Measurements from ENCODE around the gene C1orf53. TPM values are rescaled to one million over a fixed set of nuclear protein-coding genes. Genes with fewer than 3 reads are reported as not detected.
"Not testable (repeated sequence)": the region's sequence is repeated elsewhere in the genome, so short reads cannot be mapped to it uniquely, and the experiment has no call there.

The C1orf53 gene
- total RNA-seq, 6 donors from 2014 or later: 2.5 to 9.9 (median 7.2) TPM; not detected in 2

DNA sequence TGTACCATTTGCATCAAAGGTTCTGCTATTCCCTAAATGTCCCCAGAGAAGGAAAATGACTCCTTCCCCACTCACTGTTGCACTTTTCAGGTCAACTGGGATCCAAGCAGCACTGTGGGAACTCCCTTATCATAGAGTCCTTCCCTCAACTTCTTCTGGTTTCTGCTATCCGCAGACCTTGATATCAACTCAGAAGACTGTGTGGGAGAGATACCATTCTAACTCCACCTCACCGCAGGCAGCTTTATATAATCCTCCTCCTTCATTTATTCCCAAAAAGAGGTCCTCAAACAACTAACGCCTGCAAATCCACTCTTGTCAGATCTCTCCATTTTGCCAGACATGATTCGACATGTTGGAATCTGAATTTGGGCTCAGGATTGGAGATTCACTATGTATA, 42.1 kb downstream of the C1orf53 start:
- TF ChIP-seq, protein P1, sequence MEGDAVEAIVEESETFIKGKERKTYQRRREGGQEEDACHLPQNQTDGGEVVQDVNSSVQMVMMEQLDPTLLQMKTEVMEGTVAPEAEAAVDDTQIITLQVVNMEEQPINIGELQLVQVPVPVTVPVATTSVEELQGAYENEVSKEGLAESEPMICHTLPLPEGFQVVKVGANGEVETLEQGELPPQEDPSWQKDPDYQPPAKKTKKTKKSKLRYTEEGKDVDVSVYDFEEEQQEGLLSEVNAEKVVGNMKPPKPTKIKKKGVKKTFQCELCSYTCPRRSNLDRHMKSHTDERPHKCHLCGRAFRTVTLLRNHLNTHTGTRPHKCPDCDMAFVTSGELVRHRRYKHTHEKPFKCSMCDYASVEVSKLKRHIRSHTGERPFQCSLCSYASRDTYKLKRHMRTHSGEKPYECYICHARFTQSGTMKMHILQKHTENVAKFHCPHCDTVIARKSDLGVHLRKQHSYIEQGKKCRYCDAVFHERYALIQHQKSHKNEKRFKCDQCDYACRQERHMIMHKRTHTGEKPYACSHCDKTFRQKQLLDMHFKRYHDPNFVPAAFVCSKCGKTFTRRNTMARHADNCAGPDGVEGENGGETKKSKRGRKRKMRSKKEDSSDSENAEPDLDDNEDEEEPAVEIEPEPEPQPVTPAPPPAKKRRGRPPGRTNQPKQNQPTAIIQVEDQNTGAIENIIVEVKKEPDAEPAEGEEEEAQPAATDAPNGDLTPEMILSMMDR (IDR thresholded peaks at IDR 0.05): no peak
- TF ChIP-seq POLR2AphosphoS5 (IDR thresholded peaks at IDR 0.05) (no peak), EP300 (IDR thresholded peaks at IDR 0.05) (no peak), POLR2A (IDR thresholded peaks at IDR 0.05) (no peak)
- ATAC-seq (ENCODE audit: low FRiP score in 2 of 2) (no peak), DNase-seq (no peak)
- Histone ChIP-seq H3K4me3 (no peak overlapping the region), H3K4me1 (no peaks in the 10 kb centered on the region), H3K27ac (no peak overlapping the region), H3K27me3 (no peaks in the 10 kb centered on the region), H3K9me3 (no peaks in the 10 kb centered on the region), H3K36me3 (no peaks in the 10 kb centered on the region)
- 96% methylated on average over 4 of the region's 4 CpGs for WGBS, 2 donors

DNA sequence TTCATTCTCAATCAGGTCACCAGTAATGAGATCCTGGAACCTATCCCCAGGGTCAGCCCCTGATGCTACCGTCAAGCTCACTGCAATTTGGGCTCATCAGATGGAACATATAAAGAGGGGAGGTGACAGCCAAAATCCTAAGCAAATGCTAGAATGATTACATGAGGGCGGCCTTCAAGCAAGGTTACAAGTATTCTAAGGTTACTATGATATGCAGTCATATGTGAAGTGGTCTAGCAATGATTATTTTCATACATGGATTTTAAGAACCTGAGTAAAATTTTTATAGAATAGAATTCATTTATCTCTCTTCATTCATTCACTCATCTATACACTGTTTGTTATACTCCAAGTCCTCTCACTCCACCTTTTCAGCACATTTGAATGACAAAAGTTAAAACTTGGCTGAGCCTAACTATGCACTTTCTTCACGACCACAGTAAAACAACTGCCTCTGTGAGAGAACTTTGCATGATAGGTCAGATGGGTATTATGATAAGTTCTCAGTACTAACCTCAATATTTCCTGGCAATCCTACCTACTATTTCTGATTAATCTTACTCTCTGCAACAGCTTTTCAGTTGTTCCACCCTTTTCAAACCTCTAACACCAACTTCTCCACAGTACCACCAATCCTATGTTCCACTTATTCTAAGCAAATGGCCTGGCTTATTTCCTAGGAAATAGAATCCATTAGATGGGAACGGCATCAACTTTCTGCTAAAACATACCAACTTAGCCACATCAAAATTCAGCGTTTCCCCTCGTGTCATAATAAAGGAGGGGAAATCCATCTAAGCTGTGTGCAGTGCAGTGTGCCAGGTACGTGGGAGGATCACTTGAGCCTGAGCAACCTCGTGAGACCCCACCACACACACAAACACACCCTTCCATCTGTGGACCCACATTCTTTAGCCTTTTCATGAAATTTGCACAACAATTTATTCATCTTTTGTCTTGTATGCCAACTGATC, 46.8 kb downstream of the C1orf53 start:
- TF ChIP-seq, protein P1 (IDR thresholded peaks at IDR 0.05): no peak
- TF ChIP-seq POLR2A (IDR thresholded peaks at IDR 0.05): no peak
- TF ChIP-seq POLR2AphosphoS5 (IDR thresholded peaks at IDR 0.05): no peak
- no peak for TF ChIP-seq EP300 (IDR thresholded peaks at IDR 0.05)
- H3K36me3 ChIP-seq: no peaks in the 10 kb centered on the region
- no peaks in the 10 kb centered on the region for H3K9me3 ChIP-seq
- WGBS, 2 donors: 69 to 75% methylated on average over 8 of the region's 8 CpGs
- H3K4me1 ChIP-seq: no peaks in the 10 kb centered on the region
- no peak overlapping the region for H3K27ac ChIP-seq
- no peak for DNase-seq
- no peak overlapping the region for H3K4me3 ChIP-seq
- no peaks in the 10 kb centered on the region for H3K27me3 ChIP-seq
- ATAC-seq (ENCODE audit: low FRiP score in 2 of 2): no peak

DNA sequence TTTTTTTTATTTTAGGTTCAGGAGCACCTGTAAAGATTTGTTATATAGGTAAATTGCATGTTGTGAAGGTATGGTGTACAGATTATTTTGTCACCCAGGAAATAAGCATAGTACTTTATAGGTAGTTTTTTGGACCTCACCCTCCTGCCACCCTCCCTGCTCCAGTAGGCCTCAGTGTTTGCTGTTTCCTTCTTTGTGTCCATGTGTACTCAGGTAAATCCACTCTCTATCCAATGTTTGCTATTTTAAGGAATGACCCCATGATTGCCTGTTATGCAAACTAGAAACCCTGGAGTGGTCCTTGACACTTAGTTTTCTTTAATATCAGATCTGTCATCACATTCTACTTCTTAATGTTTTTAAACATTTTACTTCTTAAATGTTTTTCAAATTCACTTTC, 48.7 kb downstream of the C1orf53 start:
- Histone ChIP-seq H3K9me3 (no peaks in the 10 kb centered on the region), H3K4me3 (no peak overlapping the region), H3K36me3 (no peaks in the 10 kb centered on the region), H3K27me3 (no peaks in the 10 kb centered on the region), H3K27ac (no peak overlapping the region), H3K4me1 (peaks cover 0 to 12% (median 0%) of the 10 kb centered on the region in 4 donors)
- no peak for TF ChIP-seq POLR2A (IDR thresholded peaks at IDR 0.05)
- no peak for TF ChIP-seq POLR2AphosphoS5 (IDR thresholded peaks at IDR 0.05)
- no peak for TF ChIP-seq EP300 (IDR thresholded peaks at IDR 0.05)
- TF ChIP-seq, protein P1 (IDR thresholded peaks at IDR 0.05): no peak
- DNase-seq (no peak), ATAC-seq (ENCODE audit: low FRiP score in 2 of 2) (no peak)

DNA sequence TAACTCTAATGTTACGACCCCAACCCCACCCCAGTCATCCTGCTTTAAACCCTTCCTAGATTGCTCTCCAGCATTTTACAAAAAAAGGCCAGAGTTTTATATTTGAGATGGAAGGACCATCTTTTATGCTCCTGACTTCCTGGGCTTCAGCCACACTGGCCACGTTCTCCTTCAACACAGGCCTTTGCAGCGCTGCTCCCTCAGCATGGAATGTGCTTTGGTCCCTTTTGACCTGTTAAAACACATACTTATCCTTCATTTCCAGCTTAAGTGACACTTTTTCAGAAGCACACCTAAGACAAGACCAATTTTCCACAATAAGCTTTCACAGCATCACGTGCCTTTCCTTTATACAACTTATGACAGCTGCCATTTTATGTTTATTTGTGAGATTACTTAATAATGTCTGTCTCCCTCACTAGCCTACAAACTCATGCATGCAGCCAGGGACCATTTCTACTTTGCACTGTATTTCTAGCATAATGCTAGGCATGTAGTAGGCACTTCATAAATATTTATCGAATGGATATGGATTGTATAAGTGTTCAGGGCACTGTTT, 49.3 kb downstream of the C1orf53 start:
- WGBS, 2 donors: 67 to 72% methylated on average over 5 of the region's 5 CpGs
- no peaks in the 10 kb centered on the region for H3K36me3 ChIP-seq
- no peaks in the 10 kb centered on the region for H3K9me3 ChIP-seq
- H3K27ac ChIP-seq: no peak overlapping the region
- peaks cover 0 to 12% (median 0%) of the 10 kb centered on the region in 4 donors for H3K4me1 ChIP-seq
- no peak overlapping the region for H3K4me3 ChIP-seq
- ATAC-seq (ENCODE audit: low FRiP score in 2 of 2) (no peak), DNase-seq (no peak)
- no peak for TF ChIP-seq EP300 (IDR thresholded peaks at IDR 0.05)
- TF ChIP-seq, protein P1 (IDR thresholded peaks at IDR 0.05): no peak
- no peak for TF ChIP-seq POLR2A (IDR thresholded peaks at IDR 0.05)
- TF ChIP-seq POLR2AphosphoS5 (IDR thresholded peaks at IDR 0.05): no peak
- H3K27me3 ChIP-seq: no peaks in the 10 kb centered on the region

DNA sequence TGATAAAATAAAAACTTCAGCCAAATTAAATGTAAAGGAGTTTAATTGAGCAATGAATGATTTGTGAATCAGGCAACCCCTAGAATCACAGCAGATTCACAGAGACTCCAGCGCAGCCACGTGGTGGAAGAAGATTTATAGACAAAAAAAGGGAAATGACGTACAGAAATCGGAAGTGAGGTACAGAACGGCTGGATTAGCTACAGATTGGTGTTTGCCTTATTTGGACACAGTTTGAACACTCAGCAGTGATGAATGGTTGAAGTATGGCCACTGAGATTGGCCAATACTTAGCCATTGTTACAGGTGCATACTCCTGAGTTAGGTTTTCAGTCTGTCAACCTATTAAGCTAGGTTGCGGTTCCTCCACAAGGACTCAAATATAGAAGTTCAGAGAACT, 51.0 kb downstream of the C1orf53 start:
- not testable (repeated sequence) for H3K27ac ChIP-seq; H3K36me3 ChIP-seq; DNase-seq; H3K9me3 ChIP-seq; H3K27me3 ChIP-seq; H3K4me3 ChIP-seq; ATAC-seq (ENCODE audit: low FRiP score in 2 of 2)
- WGBS, 2 donors: 67 to 84% methylated on average over 6 of the region's 6 CpGs
- H3K4me1 ChIP-seq: peaks cover 0 to 12% (median 0%) of the 10 kb centered on the region in 4 donors

Measured in upper lobe of left lung (tissue), 6 donors.